ENCODE measurements around the gene CHRNA1.

CHRNA1 gene

GRCh38 chr2:174781996-174782395 lies 17.7 kb upstream of the CHRNA1 start:
- no peak for DNase-seq (ENCODE audit: low read depth)

GRCh38 chr2:174781298-174781697 lies 17.0 kb upstream of the CHRNA1 start:
- no peak for DNase-seq (ENCODE audit: low read depth)

DNA sequence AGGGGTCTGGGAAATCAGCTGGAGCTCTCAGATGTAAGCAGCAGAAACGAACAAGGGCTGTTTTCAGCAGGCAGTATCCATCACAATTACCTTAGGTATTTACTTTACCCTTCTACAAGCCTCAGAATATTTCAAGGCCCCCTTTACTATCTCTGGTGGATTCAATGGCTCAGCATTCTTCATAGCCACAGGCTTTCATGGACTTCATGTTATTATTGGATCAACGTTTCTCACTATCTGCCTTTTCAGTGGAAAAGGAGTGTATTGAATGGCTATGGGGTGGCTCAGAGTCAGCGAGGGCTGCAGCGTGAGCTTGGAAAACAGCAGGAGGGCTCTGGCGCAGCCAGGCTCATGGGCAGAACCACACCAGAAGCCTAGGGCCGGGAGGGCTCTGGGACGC lies 16.6 kb upstream of the CHRNA1 start:
- no peak for DNase-seq (ENCODE audit: low read depth)

GRCh38 chr2:174780191-174780840 lies 16.0 kb upstream of the CHRNA1 start:
- no peak for DNase-seq (ENCODE audit: low read depth)

DNA sequence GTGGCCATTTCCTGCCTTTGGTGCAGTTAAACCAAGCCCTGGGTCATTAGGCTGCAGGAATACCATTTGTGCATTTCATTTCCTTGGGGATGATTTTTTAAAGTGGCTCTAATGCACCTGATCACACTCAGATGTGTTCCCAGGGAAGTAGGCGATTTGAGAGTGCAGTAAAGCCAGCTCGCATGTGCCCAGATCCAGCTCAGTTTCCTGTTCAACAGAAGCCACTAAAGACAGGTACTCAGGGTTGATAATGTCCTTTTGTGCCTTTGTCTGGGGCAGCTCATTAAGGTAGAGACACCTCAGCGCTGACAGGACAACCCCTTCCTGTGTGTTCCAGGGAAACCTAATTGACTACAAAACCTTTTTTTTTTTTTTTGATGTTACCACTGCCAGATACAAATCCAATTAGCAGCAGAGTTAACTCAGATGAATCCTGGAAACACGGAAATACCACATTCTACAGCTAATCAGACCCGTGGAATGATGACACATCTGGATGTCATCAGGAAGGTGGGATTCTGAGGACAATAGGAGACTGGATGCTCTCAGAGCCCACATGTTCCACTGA lies 15.2 kb upstream of the CHRNA1 start:
- DNase-seq (ENCODE audit: low read depth), result no peak

DNA sequence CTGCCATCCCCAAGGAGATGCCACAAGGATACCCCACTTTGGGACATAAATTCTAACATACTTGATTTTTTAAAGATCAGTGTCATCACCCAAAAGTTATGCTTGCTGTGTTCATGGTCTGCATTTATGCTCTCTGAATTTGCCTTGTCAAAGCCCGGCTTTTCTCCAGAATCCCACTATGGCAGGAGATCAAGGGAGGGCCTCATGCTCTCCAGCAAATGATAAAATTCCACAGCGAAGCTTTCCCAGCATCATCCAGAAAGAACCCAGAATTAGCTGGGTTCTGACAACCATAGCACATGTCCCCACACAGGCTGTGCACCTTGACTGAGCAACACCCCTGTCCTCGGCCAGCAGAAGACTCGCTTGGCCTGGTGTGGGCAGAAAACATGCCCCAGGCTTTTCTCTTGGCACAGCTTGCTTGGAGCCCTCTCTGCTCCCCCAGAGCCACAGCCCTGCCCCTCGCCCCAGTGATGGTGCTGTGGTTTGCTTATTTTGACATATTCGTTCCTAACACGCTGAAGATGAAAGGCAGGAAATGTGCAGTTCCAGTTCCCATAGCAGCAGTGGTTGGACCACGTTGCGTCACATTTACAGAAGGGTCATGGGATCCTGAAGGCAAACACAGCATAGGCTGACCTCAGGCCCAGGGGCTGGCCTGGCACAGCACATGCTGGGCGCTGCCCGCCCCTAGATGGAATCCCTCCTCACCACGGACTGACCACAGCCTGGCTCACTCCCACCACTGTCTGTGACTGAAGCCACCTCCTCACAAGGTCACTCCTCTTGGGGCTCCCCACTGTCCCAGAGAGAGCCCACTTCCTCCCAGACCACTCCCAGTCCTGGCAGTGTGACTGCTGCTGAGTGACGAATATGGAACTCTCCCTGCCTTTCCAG lies 14.1 kb upstream of the CHRNA1 start:
- peak; percentile 10 for DNase-seq (ENCODE audit: low read depth)

DNA sequence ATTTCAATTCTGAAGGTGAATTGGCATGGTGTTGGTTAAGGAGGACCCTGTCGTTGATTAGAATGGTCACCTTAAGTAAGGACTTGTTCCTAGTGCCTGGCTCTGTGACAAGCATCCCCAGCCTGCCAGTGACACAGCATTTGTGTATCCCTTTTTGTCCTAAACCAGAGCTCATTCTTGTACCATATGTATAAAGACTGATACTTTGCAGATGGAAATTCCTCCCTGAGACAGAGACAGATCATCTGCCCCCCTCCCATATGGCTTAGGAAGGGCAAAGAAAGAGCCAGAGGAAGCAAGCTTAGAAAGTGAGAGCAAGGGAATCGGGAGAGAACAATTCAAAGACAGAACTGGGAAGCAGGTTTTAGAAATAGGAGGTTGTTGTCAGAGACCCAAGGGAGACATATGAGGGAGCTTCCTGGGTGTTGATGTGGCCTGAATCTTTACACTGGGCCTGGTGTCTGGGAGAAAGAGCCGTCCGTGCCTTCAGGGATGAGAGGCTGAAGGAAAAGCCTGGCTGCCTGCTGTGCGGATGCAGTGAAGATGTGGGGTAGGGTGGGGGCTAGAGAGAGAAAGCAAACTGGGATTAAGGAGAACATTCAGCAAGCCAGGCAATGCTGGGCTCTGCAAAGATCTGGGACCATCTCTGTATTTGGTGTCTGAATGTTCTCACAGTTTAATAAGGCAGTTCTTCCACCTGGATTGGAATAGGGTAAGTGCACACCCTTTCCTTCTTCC lies 13.2 kb upstream of the CHRNA1 start:
- DNase-seq (ENCODE audit: low read depth), result no peak

DNA sequence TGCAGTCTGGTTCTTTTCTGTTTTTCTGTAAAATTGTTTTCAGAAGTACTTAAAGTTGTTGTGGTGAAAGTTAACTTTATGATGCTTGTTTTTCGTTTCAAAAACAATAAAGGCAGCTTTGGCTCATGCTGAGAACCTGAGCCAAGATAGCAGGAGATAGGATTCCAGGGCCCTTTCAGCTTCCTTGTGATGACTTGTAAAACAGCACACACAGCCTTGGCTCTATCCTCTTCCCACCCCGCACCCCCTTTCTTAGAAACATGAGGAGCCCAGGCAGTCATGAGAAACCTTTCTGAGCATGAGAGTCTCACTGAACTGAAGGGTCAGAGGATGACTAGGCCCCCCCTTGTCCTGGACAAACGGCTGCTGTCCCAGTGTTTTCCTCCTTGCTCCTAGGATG lies 12.4 kb upstream of the CHRNA1 start:
- no peak for DNase-seq (ENCODE audit: low read depth)

- DNase-seq (ENCODE audit: low read depth), result no peak
Observed at GRCh38 chr2:174776223-174776622, 12.0 kb upstream of the CHRNA1 start.

DNA sequence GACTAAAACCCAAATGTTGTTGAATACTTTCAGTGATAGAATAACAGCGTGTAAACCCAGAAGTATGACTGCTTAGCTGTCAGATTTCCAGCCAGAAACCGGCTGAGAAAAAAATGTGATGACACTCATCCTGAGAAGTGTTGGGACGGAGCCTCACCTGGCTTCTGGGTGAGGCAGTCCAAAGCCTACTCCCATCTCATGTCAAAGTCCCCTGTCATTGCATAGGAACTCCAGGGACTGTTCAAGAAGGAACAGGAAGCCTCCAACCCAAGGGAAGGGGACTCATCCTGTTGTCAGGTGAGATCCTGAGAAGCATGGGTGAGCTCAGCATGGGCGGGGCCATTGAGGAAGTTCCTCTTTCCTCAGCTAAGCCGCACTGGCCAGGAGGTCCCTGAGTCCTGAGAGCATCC lies 11.3 kb upstream of the CHRNA1 start:
- DNase-seq (ENCODE audit: low read depth), result no peak

GRCh38 chr2:174774886-174775285 lies 10.6 kb upstream of the CHRNA1 start:
- no peak for DNase-seq (ENCODE audit: low read depth)

GRCh38 chr2:174773215-174773614 lies 8.9 kb upstream of the CHRNA1 start:
- DNase-seq (ENCODE audit: low read depth), result no peak

- DNase-seq (ENCODE audit: low read depth), result no peak
Observed at GRCh38 chr2:174772472-174772801, 8.2 kb upstream of the CHRNA1 start.

GRCh38 chr2:174771631-174772471 lies 7.6 kb upstream of the CHRNA1 start:
- DNase-seq (ENCODE audit: low read depth), result no peak

DNA sequence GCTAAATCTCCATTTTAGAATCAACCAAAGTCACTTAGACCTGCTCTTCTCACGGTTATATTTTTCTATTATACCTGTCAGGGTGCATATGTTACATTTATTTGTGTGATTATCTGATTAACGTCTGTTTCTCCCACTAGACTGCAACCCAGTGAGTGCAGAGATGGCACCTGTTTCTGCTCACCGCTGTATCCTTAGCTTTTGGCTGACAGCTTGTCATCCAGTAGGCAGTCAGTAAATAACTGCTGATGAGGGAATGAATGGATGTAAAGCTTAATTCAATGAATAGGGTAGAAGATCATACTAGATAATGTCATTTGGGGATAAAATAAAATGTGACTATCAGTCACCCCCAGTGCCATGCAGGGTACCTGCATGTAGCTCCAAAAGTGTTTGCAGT lies 6.9 kb upstream of the CHRNA1 start:
- DNase-seq (ENCODE audit: low read depth), result no peak

DNA sequence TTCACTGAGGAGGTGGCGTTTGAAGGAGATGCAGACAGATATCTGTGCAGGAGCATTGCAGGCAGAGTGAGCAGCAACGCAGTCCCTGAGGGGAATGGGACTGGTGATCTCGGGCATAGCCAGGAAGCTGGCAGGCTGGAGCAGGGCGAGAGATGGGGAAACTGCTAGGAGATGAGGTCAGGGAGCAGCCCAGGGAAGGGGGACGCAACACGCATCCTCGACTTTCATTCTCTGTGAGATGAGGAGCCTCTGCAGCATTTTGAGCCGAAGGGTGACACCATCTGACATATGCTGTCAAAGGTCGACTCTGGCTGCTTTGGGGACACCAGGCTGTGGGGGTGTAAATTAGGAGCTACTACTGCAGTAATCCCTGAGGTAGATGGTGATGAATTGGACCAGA lies 4.3 kb upstream of the CHRNA1 start:
- no peak for DNase-seq (ENCODE audit: low read depth)

- no peak for DNase-seq (ENCODE audit: low read depth)
Observed at GRCh38 chr2:174766271-174766670, 2.0 kb upstream of the CHRNA1 start.

DNA sequence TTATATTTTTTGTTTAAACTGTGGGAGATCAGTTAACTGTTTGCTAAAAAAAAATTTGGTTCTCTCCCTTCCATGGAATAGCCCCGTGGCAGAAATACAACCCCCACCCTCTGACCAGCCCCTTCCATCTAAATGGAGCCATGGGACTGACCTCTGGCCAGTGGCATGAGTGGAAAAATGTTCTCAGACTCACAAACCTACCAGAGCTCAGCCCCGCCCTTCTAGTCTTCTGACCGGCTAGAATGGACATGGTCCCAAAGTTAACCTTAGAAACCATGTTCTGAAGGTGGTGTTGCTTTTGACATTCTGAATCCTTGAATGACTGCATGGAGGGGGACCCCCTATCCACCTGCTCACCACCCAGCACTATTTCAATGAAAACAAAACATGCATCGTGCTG lies 1.3 kb upstream of the CHRNA1 start:
- no peak for DNase-seq (ENCODE audit: low read depth)

GRCh38 chr2:174763780-174764179 lies 492 bp downstream of the CHRNA1 start:
- DNase-seq (ENCODE audit: low read depth), result no peak

DNA sequence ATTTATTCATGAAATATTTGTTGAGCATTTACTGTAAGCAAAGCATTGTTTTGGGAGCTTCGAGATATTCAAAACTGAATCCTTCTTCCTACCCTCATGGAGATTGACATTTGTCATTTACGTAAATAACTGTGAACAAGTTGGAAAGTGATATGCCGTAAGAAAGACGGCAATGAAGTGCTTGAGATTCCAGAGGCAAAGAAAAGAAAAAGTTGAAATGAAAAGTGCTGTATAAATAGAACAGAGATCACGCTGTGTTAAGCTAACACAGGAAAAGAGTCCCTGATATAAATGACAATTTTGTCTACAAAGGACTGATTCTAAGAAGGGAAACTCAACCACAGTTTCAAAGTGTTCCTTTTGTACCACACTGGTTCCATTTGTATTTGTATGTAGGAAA lies 1.8 kb downstream of the CHRNA1 start:
- DNase-seq (ENCODE audit: low read depth), result no peak

- DNase-seq (ENCODE audit: low read depth), result no peak
Observed at GRCh38 chr2:174761837-174762236, 2.4 kb downstream of the CHRNA1 start.
